ENCODE results near the gene BTN1A1. TPM values are rescaled to one million over a fixed set of nuclear protein-coding genes. Genes with fewer than 3 reads are reported as not detected.

Gene BTN1A1
- total RNA-seq, 1 experiment from 2014 or later, result 0.10 TPM

DNA sequence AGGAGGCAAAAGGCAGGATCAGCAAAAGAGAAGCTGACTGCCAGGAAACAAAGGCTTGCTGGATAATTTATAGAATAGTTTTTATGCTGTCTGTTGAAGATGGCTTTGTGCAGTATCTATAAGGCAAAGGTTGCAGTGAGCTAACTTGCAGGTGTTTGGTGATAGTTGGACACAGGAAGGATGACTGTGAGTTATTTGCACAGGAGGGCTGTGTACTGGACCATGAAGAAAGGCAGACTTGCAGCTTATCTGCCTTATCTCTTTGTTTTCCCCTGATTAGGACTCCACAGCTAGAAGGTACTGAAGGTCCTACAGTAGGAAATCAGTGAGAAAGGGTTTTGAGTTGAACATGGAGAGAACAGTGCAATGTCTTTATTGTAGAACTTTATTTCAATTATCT lies 2.1 kb downstream of the BTN1A1 start:
- ATAC-seq (peak; percentile 25; the same call in 1 of the 2 replicates), DNase-seq (ENCODE audit: low read depth, low spot score) (no peak)
- intact Hi-C loops (cut with micrococcal nuclease; ENCODE audit: unreplicated experiment), result no loop called here
- peaks cover 12% of the 10 kb centered on the region for H3K27me3 ChIP-seq (ENCODE audit: control insufficient read depth, insufficient read depth, low read length)
- in situ Hi-C loops (cut with HindIII; ENCODE audit: low pct_unique_long_range_greater_than_20kb, low sequenced_read_pairs), result no loop called here
- CTCF ChIA-PET, result no interaction called here
- POLR2A ChIA-PET, result no interaction called here
- no TSS peak for BruUV-seq (replicated peaks)
- H3K4me1 ChIP-seq (ENCODE audit: control insufficient read depth, insufficient read depth, low read length), result 0 out of 2 replicates have a peak, but pooled peaks cover 4% of the 10 kb centered on the region
- no peak for TF ChIP-seq REST (IDR thresholded peaks at IDR 0.05; ENCODE audit: insufficient read depth in 1 of 2, low read depth in 2 of 2, low read length in 1 of 2)
- TF ChIP-seq TCF7L2 (IDR thresholded peaks at IDR 0.05; ENCODE audit: low read depth, low read length), result no peak
- TF ChIP-seq CTCF (IDR thresholded peaks at IDR 0.05), result no peak
- TF ChIP-seq POLR2AphosphoS5 (IDR thresholded peaks at IDR 0.05; ENCODE audit: low read depth, low read length), result no peak
- no peak for TF ChIP-seq SIN3A (IDR thresholded peaks at IDR 0.05; ENCODE audit: borderline replicate concordance, insufficient read depth, low read depth, low read length)
- H3K36me3 ChIP-seq (ENCODE audit: control insufficient read depth, insufficient read depth, low read length), result no peaks in the 10 kb centered on the region
- no peak overlapping the region for H3K27ac ChIP-seq (ENCODE audit: low read length)
- H3K4me3 ChIP-seq (ENCODE audit: low read depth in 2 of 2, low read length in 2 of 2), result peak overlapping the region; percentile 37 to 58
- H3K9me3 ChIP-seq (ENCODE audit: control insufficient read depth, insufficient read depth, low read depth, low read length), result no peaks in the 10 kb centered on the region

- ChIA-PET POLR2A (no interaction called here), CTCF (no interaction called here)
- in situ Hi-C loops (cut with HindIII; ENCODE audit: low pct_unique_long_range_greater_than_20kb, low sequenced_read_pairs) (no loop called here), intact Hi-C loops (cut with micrococcal nuclease; ENCODE audit: unreplicated experiment) (no loop called here)
- no peak overlapping the region for H3K27ac ChIP-seq (ENCODE audit: low read length)
- no peak for DNase-seq (ENCODE audit: low read depth, low spot score)
- ATAC-seq, result no peak
- H3K27me3 ChIP-seq (ENCODE audit: control insufficient read depth, insufficient read depth, low read length), result peaks cover 12% of the 10 kb centered on the region
- H3K4me3 ChIP-seq (ENCODE audit: low read depth in 2 of 2, low read length in 2 of 2), result no peak overlapping the region
- H3K36me3 ChIP-seq (ENCODE audit: control insufficient read depth, insufficient read depth, low read length), result no peaks in the 10 kb centered on the region
- TF ChIP-seq CTCF (IDR thresholded peaks at IDR 0.05) (no peak), SIN3A (IDR thresholded peaks at IDR 0.05; ENCODE audit: borderline replicate concordance, insufficient read depth, low read depth, low read length) (no peak), REST (IDR thresholded peaks at IDR 0.05; ENCODE audit: insufficient read depth in 1 of 2, low read depth in 2 of 2, low read length in 1 of 2) (no peak), TCF7L2 (IDR thresholded peaks at IDR 0.05; ENCODE audit: low read depth, low read length) (no peak), POLR2AphosphoS5 (IDR thresholded peaks at IDR 0.05; ENCODE audit: low read depth, low read length) (no peak)
- H3K9me3 ChIP-seq (ENCODE audit: control insufficient read depth, insufficient read depth, low read depth, low read length), result no peaks in the 10 kb centered on the region
- 0 out of 2 replicates have a peak, but pooled peaks cover 4% of the 10 kb centered on the region for H3K4me1 ChIP-seq (ENCODE audit: control insufficient read depth, insufficient read depth, low read length)
- BruUV-seq (replicated peaks), result no TSS peak
Measured at GRCh38 chr6:26502626-26503025, 2.5 kb downstream of the BTN1A1 start.

All from Panc1 (cell line).